Body of pancreas (tissue), 4 donors: Measurements from ENCODE around the gene CEP68. TPM values are rescaled to one million over a fixed set of nuclear protein-coding genes. Genes with fewer than 3 reads are reported as not detected.
"Not testable (repeated sequence)": the region's sequence is repeated elsewhere in the genome, so short reads cannot be mapped to it uniquely, and the experiment has no call there.

ENCODE experiments used
- ATAC-seq: fragments of 150-250 bp; one replicate; pipeline ENCODE4 v1.9.1; 2016
- DNase-seq, 4 donors: peaks; one replicate each; pipeline ENCODE4 v3.0.0-alpha.2; 2019
- H3K27ac ChIP-seq, 4 donors: fragments of 200-600 bp; sonication (generic); 1 replicate in 3 of 4; 2 replicates in 1 of 4; pipeline versions ENCODE4 v1.5.1 to v1.6.1; 2016 to 2019; ENCODE audit warnings: mild to moderate bottlenecking in 1 of 4, mixed read lengths in 1 of 4, moderate library complexity in 1 of 4
- H3K27me3 ChIP-seq, 2 donors: fragments of 200-600 bp; sonication (generic); one replicate each; pipeline ENCODE4 v1.6.0; 2016; ENCODE audit warnings: mild to moderate bottlenecking in 1 of 2
- H3K36me3 ChIP-seq, 2 donors: fragments of 200-600 bp; sonication (generic); replicated peaks in 1 of 2; 2 replicates each; pipeline ENCODE4 v1.5.1; 2016; ENCODE audit warnings: low read depth in 2 of 2; ENCODE audit not compliant: insufficient read depth in 1 of 2
- H3K4me1 ChIP-seq: fragments of 200-600 bp; sonication (generic); one replicate; pipeline ENCODE4 v1.6.0; 2016
- H3K4me3 ChIP-seq, 2 donors: fragments of 200-600 bp; sonication (generic); 1 replicate in 1 of 2; 2 replicates in 1 of 2; pipeline ENCODE4 v1.5.1; 2016 to 2019
- H3K9me3 ChIP-seq, 3 donors: fragments of 200-600 bp; sonication (generic); 1 replicate in 2 of 3; 2 replicates in 1 of 3; pipeline ENCODE4 v1.5.1; 2016
- POLR2A ChIP-seq, 3 donors: fragments of 450-650 bp; IDR thresholded peaks; one replicate each; pipeline ENCODE4 v1.6.1; 2016; ENCODE audit warnings: antibody characterized with exemption in 3 of 3, mild to moderate bottlenecking in 2 of 3
- WGBS, 2 donors: methylation state at CpG; one replicate each; pipeline ENCODE4 v1.1.5; 2017; 5-methylcytosine and 5-hydroxymethylcytosine counted together
- intact Hi-C: fragments of 100-400 bp; cut with DNase I; formaldehyde crosslinking; loops from one replicate; pipeline ENCODE4 v1.15.1; 2023
- total RNA-seq, 2 donors: library from RNA; depleted of rRNA; stranded (reverse); fragments of >200 nt; gene quantifications; one replicate each; pipeline ENCODE4 v1.1.0, GENCODE V29; 2016
- TF ChIP-seq, protein P1 (sequence below), 7 experiments: fragments of 450-650 bp in 4 of 7; fragments of 200-600 bp in 3 of 7; sonication (generic) in 3 of 7; IDR thresholded peaks; one replicate each; pipeline ENCODE4 v1.5.1; 2016 to 2019; ENCODE audit warnings: antibody characterized with exemption in 7 of 7

CEP68 gene
- total RNA-seq, 2 donors from 2014 or later, result 6.9 to 20.0 TPM

DNA sequence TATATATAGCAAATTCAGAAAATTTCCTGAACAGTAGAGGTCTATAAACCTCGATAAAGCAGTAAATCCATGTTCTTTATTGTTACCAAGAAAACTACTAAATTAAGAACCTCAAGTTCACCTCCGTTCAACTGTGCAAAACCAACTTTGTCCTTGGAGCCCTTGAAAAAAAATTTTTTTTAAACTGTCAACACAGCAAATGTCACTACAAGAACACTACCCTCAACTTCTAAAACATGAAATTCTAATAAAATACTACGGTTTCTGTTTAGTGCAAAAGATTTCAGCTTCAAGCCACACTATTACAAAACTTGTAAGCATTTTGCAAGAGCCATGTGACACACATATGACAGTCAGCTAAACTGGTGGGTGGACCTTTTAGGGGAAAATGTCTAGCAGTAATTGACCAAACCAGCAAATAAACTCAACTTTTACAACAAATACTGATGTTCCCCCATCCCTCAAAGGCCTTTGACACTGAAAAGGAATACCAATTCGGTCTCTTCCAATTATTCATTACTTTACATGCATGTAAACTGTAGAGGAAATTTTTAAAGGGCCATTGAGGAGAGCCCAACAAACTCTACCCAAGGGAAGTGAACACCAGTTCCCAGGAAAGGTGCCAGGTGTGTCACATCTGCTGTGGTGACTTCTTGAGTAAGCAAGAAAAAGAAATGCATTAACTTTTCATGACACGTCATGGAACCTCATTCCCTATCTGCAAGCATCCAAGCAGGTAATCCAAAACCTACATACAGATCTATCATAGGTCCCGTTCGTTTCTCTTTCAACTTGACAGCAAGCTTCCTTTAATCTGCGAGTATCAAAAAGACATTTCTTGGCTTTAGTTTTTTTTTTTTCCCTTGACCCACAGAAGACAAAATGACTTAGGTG is 72.3 kb downstream of the CEP68 start:
- H3K27me3 ChIP-seq, result no peaks in the 10 kb centered on the region
- H3K4me1 ChIP-seq, result peaks cover 55% of the 10 kb centered on the region
- peak overlapping the region; percentile 54 to 74 for H3K4me3 ChIP-seq
- peak; percentile 68 to 86 (median 82) for DNase-seq
- TF ChIP-seq, protein P1, sequence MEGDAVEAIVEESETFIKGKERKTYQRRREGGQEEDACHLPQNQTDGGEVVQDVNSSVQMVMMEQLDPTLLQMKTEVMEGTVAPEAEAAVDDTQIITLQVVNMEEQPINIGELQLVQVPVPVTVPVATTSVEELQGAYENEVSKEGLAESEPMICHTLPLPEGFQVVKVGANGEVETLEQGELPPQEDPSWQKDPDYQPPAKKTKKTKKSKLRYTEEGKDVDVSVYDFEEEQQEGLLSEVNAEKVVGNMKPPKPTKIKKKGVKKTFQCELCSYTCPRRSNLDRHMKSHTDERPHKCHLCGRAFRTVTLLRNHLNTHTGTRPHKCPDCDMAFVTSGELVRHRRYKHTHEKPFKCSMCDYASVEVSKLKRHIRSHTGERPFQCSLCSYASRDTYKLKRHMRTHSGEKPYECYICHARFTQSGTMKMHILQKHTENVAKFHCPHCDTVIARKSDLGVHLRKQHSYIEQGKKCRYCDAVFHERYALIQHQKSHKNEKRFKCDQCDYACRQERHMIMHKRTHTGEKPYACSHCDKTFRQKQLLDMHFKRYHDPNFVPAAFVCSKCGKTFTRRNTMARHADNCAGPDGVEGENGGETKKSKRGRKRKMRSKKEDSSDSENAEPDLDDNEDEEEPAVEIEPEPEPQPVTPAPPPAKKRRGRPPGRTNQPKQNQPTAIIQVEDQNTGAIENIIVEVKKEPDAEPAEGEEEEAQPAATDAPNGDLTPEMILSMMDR (IDR thresholded peaks at IDR 0.05), result no peak
- peak in 2 of 3 donors; percentile 36 to 55 for TF ChIP-seq POLR2A (IDR thresholded peaks at IDR 0.05)
- ATAC-seq, result no peak
- 3% methylated on average over 8 of the region's 8 CpGs for WGBS, 2 donors
- H3K27ac ChIP-seq, result peak overlapping the region; percentile 54 to 100 (median 99)
- no peaks in the 10 kb centered on the region for H3K9me3 ChIP-seq
- H3K36me3 ChIP-seq, result no peaks in the 10 kb centered on the region
- intact Hi-C loops, result loop anchor here (10.0 kb wide), 1 partner anchor 54 kb away; no protein-coding TSS in a partner anchor

DNA sequence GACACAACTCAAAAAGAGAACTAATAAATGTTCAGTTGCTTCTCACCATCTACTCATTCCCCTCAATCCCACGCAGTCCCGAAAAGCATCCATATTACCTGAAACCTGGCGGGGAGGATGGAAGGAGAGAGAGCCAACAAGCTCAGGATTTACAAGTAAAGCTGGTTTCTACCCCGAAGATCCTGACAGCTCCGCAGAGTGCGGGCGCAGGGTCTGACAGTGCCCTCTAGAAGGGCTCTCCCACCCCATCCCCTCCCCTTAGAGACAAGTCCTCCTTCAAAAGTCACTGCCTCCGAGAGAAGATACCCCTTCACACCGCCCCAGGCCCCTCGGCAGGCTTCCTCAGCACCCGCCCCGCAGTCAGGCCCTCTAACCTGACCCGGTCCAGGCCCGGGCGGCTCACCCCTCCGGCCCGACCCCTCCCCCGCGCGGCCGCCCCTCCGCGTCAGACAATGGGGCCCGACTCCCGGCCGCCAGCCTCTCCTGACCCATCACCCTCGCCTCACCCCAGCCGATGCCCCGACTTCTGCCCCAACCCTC is 73.1 kb downstream of the CEP68 start:
- DNase-seq (peak; percentile 58 to 68 (median 63)), ATAC-seq (peak; percentile 24)
- 1 to 2% methylated on average over 6 to 24 of the region's 29 CpGs for WGBS, 2 donors
- H3K4me1 ChIP-seq, result peaks cover 47% of the 10 kb centered on the region
- no peaks in the 10 kb centered on the region for H3K27me3 ChIP-seq
- peak overlapping the region; percentile 99 to 100 (median 100) for H3K27ac ChIP-seq
- TF ChIP-seq POLR2A (IDR thresholded peaks at IDR 0.05), result no peak
- TF ChIP-seq, protein P1 (IDR thresholded peaks at IDR 0.05), result no peak
- H3K9me3 ChIP-seq, result no peaks in the 10 kb centered on the region
- peak overlapping the region; percentile 54 to 74 for H3K4me3 ChIP-seq
- no peaks in the 10 kb centered on the region for H3K36me3 ChIP-seq
- intact Hi-C loops, result loop anchor here (10.0 kb wide), 1 partner anchor 55 kb away; no protein-coding TSS in a partner anchor

DNA sequence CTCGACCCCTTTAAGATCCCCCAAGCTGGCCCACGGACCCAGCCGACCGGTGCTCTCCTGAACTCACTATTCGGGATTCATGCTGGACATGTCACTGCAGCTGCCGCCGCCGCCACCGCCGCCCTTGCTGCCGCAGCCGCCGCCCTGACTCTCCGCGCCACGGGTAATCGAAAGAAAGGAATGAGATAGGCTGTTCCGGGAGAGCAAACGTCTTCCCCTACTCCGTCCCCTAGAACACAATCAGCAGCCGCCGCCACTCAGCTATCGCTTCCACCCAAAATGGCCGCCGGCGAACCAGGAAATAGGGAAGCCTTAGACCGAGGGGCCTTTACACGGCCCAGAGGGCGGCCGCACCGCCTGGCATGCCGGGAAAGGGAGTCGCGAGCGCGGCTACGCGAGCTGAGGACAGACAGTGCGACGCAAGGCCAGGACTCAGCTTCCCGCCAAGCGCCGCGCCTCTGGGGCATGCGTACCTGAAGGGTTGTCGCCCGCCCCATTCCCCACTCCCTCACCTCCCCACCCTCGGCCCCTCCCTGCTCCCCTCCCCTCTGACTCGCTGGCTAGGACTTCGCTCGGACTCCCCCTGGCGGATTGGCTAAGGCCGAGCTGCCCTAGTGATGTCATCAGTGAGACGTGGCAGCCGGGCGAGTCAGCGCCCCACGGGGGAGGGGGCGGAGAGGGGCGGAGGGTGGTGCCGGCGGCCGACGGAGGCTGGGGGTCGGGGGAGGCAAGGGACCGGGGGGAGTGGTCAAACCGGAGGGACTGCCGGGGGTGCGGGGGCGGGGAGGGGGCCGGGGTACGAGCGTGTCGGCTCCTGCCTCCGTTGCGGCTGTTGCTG is 73.8 kb downstream of the CEP68 start, which contains the start of gene RAB1A:
RAB1A (minus strand) TSS at position 281 of the 838 bp plus-strand sequence; CDS start at position 90, 191 bp downstream.
- no peaks in the 10 kb centered on the region for H3K9me3 ChIP-seq
- no peaks in the 10 kb centered on the region for H3K27me3 ChIP-seq
- peak; percentile 93 for ATAC-seq
- peaks cover 40% of the 10 kb centered on the region for H3K4me1 ChIP-seq
- intact Hi-C loops, result loop anchor here (10.0 kb wide), 1 partner anchor 55 kb away; no protein-coding TSS in a partner anchor
- peak within 1 kb of the TSS; percentile 99 to 100 (median 100) for H3K27ac ChIP-seq
- peak; percentile 99 to 100 (median 100) for DNase-seq
- peak within 1 kb of the TSS; percentile 54 to 83 for H3K4me3 ChIP-seq
- H3K36me3 ChIP-seq, result no peaks in the 10 kb centered on the region
- WGBS, 2 donors, result 1 to 2% methylated on average over 29 to 76 of the region's 76 CpGs
- TF ChIP-seq, protein P1 (IDR thresholded peaks at IDR 0.05), result peak in 6 of 7 experiments; percentile 16 to 72 (median 46)
- TF ChIP-seq POLR2A (IDR thresholded peaks at IDR 0.05), result peak; percentile 90 to 96 (median 96)

DNA sequence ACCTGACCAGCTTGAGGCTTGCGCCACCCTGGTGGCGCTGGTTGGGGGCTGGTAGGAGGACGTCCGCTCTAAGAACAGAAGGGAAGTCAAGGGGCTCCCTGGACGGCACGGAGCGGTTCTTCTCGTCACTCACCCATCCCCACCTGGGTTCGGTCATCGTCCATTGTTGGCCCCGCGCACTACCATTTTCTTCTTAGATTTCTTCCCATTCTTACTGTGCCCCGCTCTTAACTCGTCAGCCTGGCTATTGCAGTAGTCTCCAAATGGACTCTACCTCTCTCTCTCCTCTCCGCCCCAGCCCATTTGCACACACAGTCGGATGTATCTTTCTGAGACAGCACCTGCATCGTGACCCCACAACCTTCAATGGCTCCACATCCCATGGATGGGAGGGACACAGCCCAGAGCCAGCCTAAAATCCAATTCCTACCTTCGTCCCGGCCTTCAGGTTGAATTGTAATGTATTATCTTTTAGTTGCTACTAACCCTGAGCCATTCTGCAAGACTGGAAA is 74.5 kb downstream of the CEP68 start:
- ATAC-seq (peak; percentile 42), DNase-seq (no peak)
- 7 to 8% methylated on average over 15 to 19 of the region's 19 CpGs for WGBS, 2 donors
- peak in 2 of 3 donors; percentile 7 to 61 for TF ChIP-seq POLR2A (IDR thresholded peaks at IDR 0.05)
- TF ChIP-seq, protein P1 (IDR thresholded peaks at IDR 0.05), result no peak
- intact Hi-C loops, result no loop called here
- Histone ChIP-seq H3K27me3 (no peaks in the 10 kb centered on the region), H3K36me3 (no peaks in the 10 kb centered on the region), H3K9me3 (no peaks in the 10 kb centered on the region), H3K4me3 (peak overlapping the region; percentile 15 to 83), H3K27ac (peak overlapping the region; percentile 90 to 100 (median 97)), H3K4me1 (peaks cover 33% of the 10 kb centered on the region)

DNA sequence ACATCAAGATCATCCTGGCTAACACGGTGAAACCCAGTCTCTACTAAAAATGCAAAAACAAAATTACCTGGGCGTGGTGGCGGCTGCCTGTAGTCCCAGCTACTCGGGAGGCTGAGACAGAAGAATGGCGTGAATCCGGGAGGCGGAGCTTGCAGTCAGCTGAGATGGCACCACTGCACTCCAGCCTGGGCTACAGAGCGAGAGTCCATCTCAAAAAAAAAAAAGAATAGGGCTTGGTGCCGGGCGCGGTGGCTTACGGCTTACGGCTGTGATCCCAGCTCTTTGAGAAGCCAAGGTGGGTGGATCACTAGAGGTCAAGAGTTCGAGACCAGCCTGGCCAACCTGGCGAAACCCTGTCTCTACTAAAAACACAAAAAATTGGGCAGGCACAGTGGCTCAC is 76.7 kb downstream of the CEP68 start:
- intact Hi-C loops, ATAC-seq: not testable (repeated sequence)
- WGBS, 2 donors, result 84 to 95% methylated on average over 15 of the region's 15 CpGs

More for the DNA sequence above, 76.7 kb downstream of the CEP68 start:
- not testable (repeated sequence) for DNase-seq, H3K4me3 ChIP-seq, H3K27ac ChIP-seq, H3K36me3 ChIP-seq, H3K27me3 ChIP-seq, H3K9me3 ChIP-seq
- peaks cover 12% of the 10 kb centered on the region for H3K4me1 ChIP-seq
